RWPE1 (cell line): ENCODE results near the gene ADCY1.
"Not testable (repeated sequence)": the region's sequence is repeated elsewhere in the genome, so short reads cannot be mapped to it uniquely, and the experiment has no call there.

Experiments
- CTCF ChIA-PET: fragments of 350-600 bp; sonication (Branson Sonifier 250); formaldehyde crosslinking; extraction: SDS; loops from one replicate; lab custom pipeline; 2021; lab: Yijun Ruan, JAX
- POLR2A ChIA-PET: fragments of 400-600 bp; formaldehyde crosslinking; extraction: SDS; loops from one replicate; lab custom pipeline; 2020; ENCODE audit warnings: antibody characterized with exemption; ENCODE audit not compliant: low non-redundant PET; lab: Yijun Ruan, JAX
- DNase-seq: peaks from one replicate; pipeline ENCODE4 v3.0.0; 2012; ENCODE audit warnings: low spot score
- H3K27ac ChIP-seq: fragments of 450-650 bp; 2 replicates; pipeline ENCODE4 v1.5.1; 2017
- CTCF ChIP-seq: fragments of 450-650 bp; conservative IDR thresholded peaks from 2 replicates; pipeline ENCODE4 v1.5.1; 2017; ENCODE audit warnings: low read depth, mild to moderate bottlenecking

ADCY1 gene

DNA sequence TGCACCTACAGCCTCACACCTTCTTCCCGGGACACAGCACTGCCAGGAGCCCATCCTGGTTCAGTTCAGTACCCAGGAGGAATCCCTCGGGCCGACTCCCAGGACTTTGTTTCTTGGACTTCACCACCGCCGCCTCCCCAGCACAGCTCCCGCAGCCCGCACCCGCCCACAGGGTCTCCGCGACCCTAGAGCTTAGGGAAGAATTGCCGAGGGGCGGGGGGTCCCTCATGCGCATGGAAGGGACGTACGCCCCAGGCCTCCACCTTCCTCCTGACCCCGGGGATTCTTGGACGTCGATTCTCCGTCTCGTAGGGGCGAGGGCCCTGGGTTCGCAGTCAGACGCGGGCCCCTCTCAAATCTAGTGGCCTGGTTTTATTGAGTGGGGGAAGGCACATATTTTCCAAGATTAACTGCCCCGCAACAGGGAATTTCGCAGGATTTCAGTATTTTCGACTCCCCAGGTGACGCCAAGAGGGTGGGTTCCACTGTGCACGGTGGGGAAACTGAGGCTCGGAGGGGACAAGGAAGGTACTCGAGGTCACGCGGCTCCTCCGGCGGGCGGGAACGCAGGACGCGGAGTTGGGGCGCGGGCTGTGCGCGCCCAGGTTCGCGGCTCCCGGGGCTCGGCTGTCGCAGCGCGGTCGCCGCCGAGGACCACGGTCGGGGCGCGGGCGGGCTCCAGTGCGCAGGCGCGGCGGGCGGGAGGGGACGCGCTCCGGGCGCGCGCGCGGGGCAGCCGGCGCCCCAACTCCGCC, at the start of gene ADCY1:
Gene ADCY1, plus strand, starts transcription at position 708 of the 755 bp plus-strand sequence. CDS start 176 bp downstream, outside the sequence.
- DNase-seq, result peak; percentile 26
- no peak for TF ChIP-seq CTCF
- H3K27ac ChIP-seq, result no peak within 1 kb of the TSS
- POLR2A ChIA-PET, result no interaction called here
- CTCF ChIA-PET, result no interaction called here

- ChIA-PET POLR2A (no interaction called here), CTCF (no interaction called here)
- TF ChIP-seq CTCF, result no peak
- no peak overlapping the region for H3K27ac ChIP-seq
- no peak for DNase-seq
Observed at GRCh38 chr7:45524445-45524844, 49.7 kb upstream of the ADCY1 start.

DNA sequence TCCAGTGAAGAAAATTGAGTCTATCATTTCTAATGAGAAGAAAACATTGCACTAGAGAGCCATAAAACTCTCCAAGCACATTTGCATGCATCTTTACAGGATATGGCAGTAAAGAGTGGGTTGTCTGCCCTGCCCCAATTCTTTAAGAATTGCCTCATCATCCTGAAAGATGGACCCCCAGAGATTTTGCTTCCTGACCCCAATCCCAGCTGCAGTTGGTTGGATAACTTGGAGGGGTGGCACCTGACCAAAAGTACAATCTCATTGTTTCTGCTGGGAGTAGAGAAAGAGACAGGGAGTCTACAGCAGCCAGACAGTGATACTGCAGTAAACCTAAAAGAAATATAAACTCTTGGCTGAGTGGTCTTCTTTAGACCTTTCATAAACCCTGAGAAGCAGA, 49.1 kb upstream of the ADCY1 start:
- TF ChIP-seq CTCF, result no peak
- ChIA-PET POLR2A (no interaction called here), CTCF (no interaction called here)
- H3K27ac ChIP-seq, result no peak overlapping the region
- no peak for DNase-seq

- no peak for TF ChIP-seq CTCF
- ChIA-PET CTCF (no interaction called here), POLR2A (no interaction called here)
- no peak overlapping the region for H3K27ac ChIP-seq
- DNase-seq, result no peak
Observed at GRCh38 chr7:45543473-45543872, 30.7 kb upstream of the ADCY1 start.

DNA sequence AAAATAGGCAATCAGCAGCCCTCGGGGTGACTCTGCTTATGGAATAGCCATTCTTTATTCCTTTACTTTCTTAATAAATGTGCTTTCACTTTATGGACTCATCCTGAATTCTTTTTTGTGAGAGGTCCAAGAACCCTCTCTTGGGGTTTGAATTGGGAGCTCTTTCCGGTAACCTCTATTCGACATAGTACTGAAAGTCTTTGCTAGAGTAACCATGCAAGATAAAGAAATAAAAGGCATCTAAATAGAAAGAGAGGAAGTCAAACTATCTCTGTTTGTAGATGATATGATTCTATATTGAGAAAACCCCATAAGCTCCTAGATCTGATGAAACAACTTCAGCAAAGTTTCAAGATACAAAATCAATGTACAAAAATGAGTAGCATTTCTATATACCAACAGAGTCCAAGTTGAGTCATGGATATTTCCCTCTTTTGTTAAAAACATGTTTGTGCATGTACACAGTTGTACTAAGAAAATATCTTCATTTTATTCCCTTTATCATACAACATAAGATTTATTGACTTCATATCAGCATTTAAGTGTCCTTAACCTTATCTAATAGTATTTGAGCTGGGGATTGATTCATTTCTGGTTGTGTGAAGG, 29.0 kb upstream of the ADCY1 start:
- CTCF ChIA-PET, DNase-seq, POLR2A ChIA-PET, H3K27ac ChIP-seq: not testable (repeated sequence)

DNA sequence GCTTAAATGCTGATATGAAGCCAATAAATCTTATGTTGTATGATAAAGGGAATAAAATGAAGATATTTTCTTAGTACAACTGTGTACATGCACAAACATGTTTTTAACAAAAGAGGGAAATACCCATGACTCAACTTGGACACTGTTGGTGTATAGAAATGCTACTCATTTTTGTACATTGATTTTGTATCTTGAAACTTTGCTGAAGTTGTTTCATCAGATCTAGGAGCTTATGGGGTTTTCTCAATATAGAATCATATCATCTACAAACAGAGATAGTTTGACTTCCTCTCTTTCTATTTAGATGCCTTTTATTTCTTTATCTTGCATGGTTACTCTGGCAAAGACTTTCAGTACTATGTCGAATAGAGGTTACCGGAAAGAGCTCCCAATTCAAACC, 25.3 kb upstream of the ADCY1 start:
- CTCF ChIA-PET, POLR2A ChIA-PET, H3K27ac ChIP-seq, DNase-seq: not testable (repeated sequence)

DNA sequence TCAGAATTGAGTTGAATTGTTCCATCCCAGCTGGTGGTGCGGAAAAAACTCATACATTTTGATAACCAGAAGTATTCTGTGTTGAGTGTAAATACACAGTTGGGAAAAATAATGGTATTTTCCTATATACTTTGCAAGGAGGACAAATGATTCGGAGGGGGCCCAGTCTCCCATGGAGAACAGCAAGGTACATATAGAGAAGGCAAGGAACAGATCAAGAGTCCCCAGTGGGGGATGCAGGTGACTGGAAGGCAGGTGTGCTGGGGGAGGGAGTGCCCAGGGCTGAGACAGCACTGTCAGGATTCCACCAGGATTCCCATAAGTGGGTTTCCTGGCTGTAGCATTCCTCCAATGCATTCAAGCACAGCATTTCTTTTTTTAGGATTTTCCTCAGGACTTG, 10.8 kb upstream of the ADCY1 start:
- DNase-seq, result no peak
- H3K27ac ChIP-seq, result no peak overlapping the region
- TF ChIP-seq CTCF, result no peak
- CTCF ChIA-PET, result no interaction called here
- POLR2A ChIA-PET, result no interaction called here
